NB4 (cell line): ENCODE measurements around the gene MAN2B1.

ENCODE experiments used
- MYC ChIP-seq: IDR thresholded peaks from 2 replicates; pipeline ENCODE4 v1.6.1; 2011; ENCODE audit warnings: low read depth, low read length
- POLR2A ChIP-seq: IDR thresholded peaks from 2 replicates; pipeline ENCODE4 v1.6.1; 2011; ENCODE audit warnings: mild to moderate bottlenecking; ENCODE audit not compliant: insufficient read length; ENCODE audit errors: extremely low read depth
- TF ChIP-seq, protein P1 (sequence below): IDR thresholded peaks from one replicate; pipeline ENCODE4 v1.5.1; 2012; ENCODE audit warnings: low read depth, low read length
- TF ChIP-seq, protein P2 (sequence below): IDR thresholded peaks from 2 replicates; pipeline ENCODE4 v1.6.1; 2011; ENCODE audit warnings: low read depth, low read length

DNA sequence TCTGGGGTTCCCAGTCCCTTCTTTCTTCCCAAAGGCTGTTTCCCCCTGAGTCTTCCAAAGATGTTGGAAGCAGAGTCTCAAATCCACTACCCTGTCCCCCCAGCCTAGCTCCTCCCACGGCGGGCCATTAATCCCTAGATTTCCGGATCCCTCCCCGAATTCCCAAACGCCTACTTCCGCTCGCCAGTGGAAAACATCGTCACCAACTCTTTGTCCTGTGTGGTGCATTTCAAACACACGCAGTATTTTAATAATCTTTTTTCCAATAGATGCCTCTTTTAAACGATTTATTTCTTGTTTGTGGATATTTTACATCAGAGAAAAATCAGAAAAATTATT is 55.2 kb downstream of the MAN2B1 start:
- TF ChIP-seq, protein P1, sequence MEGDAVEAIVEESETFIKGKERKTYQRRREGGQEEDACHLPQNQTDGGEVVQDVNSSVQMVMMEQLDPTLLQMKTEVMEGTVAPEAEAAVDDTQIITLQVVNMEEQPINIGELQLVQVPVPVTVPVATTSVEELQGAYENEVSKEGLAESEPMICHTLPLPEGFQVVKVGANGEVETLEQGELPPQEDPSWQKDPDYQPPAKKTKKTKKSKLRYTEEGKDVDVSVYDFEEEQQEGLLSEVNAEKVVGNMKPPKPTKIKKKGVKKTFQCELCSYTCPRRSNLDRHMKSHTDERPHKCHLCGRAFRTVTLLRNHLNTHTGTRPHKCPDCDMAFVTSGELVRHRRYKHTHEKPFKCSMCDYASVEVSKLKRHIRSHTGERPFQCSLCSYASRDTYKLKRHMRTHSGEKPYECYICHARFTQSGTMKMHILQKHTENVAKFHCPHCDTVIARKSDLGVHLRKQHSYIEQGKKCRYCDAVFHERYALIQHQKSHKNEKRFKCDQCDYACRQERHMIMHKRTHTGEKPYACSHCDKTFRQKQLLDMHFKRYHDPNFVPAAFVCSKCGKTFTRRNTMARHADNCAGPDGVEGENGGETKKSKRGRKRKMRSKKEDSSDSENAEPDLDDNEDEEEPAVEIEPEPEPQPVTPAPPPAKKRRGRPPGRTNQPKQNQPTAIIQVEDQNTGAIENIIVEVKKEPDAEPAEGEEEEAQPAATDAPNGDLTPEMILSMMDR = no peak
- TF ChIP-seq POLR2A = no peak
- TF ChIP-seq, protein P2, sequence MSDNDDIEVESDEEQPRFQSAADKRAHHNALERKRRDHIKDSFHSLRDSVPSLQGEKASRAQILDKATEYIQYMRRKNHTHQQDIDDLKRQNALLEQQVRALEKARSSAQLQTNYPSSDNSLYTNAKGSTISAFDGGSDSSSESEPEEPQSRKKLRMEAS = no peak
- TF ChIP-seq MYC = no peak
